Measurements from ENCODE around the gene NALCN.

GRCh38 chr13:101144808-101145419 lies 271.4 kb downstream of the NALCN start:
- TF ChIP-seq, protein P1, sequence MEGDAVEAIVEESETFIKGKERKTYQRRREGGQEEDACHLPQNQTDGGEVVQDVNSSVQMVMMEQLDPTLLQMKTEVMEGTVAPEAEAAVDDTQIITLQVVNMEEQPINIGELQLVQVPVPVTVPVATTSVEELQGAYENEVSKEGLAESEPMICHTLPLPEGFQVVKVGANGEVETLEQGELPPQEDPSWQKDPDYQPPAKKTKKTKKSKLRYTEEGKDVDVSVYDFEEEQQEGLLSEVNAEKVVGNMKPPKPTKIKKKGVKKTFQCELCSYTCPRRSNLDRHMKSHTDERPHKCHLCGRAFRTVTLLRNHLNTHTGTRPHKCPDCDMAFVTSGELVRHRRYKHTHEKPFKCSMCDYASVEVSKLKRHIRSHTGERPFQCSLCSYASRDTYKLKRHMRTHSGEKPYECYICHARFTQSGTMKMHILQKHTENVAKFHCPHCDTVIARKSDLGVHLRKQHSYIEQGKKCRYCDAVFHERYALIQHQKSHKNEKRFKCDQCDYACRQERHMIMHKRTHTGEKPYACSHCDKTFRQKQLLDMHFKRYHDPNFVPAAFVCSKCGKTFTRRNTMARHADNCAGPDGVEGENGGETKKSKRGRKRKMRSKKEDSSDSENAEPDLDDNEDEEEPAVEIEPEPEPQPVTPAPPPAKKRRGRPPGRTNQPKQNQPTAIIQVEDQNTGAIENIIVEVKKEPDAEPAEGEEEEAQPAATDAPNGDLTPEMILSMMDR (conservative IDR thresholded peaks at IDR 0.05 in 1 of 2, IDR thresholded peaks at IDR 0.05 in 1 of 2; ENCODE audit: extremely low read depth in 1 of 2, insufficient read depth in 1 of 2, low read depth in 1 of 2, low read length in 2 of 2) = peak; percentile 51 to 63
- TF ChIP-seq EZH2 (IDR thresholded peaks at IDR 0.05; ENCODE audit: borderline replicate concordance, low read length) = no peak

Data from mammary epithelial cell (primary cell).